WTC11 (cell line): ENCODE measurements around the gene PI3. TPM values are rescaled to one million over a fixed set of nuclear protein-coding genes. Genes with fewer than 3 reads are reported as not detected.

Source experiments
- ATAC-seq: fragments of 200-7000 bp; cut with Tn5 transposase; 2 replicates; pipeline ENCODE4 v1.10.0; 2021; ENCODE audit warnings: mild to moderate bottlenecking, moderate library complexity
- CTCF ChIA-PET: fragments of 300-600 bp; sonication (Branson Sonifier 250); formaldehyde crosslinking; loops from one replicate; lab custom pipeline; 2021; ENCODE audit warnings: antibody characterized with exemption; lab: Charles Lee
- POLR2A ChIA-PET: fragments of 350-600 bp; sonication (Branson Sonifier 250); formaldehyde crosslinking; loops from one replicate; lab custom pipeline; 2021; ENCODE audit warnings: antibody characterized with exemption; lab: Charles Lee
- DNase-seq: peaks from one replicate; pipeline ENCODE4 v3.0.0; 2021; ENCODE audit warnings: low spot score
- H3K27ac Mint-ChIP-seq: 2 replicates; pipeline ENCODE4 v1.8.0; 2021; ENCODE audit warnings: mixed read lengths
- H3K27me3 Mint-ChIP-seq: 2 replicates; pipeline ENCODE4 v1.8.0; 2021; ENCODE audit warnings: low read depth, mild to moderate bottlenecking, moderate library complexity, mixed read lengths
- H3K36me3 Mint-ChIP-seq: 2 replicates; pipeline ENCODE4 v1.8.0; 2021; ENCODE audit warnings: mixed read lengths
- H3K4me1 Mint-ChIP-seq: 2 replicates; pipeline ENCODE4 v1.8.0; 2022; ENCODE audit warnings: mixed read lengths
- H3K4me3 Mint-ChIP-seq: 2 replicates; pipeline ENCODE4 v1.8.0; 2021; ENCODE audit warnings: mild to moderate bottlenecking, moderate library complexity, mixed read lengths
- H3K9me3 Mint-ChIP-seq: 2 replicates; pipeline ENCODE4 v1.8.0; 2021; ENCODE audit warnings: mixed read lengths
- ATF6 ChIP-seq: sonication (generic); formaldehyde crosslinking; IDR thresholded peaks from 2 replicates; pipeline ENCODE4 v1.8.1; 2023; ENCODE audit warnings: mild to moderate bottlenecking, missing genetic modification reagents
- CDX4 ChIP-seq: fragments of 250-450 bp; sonication (Bioruptor Pico); IDR thresholded peaks from 2 replicates; pipeline ENCODE4 v1.9.0; 2021; ENCODE audit warnings: moderate library complexity, mild to moderate bottlenecking, inconsistent platforms, borderline replicate concordance
- CTCF ChIP-seq: fragments of 200-600 bp; IDR thresholded peaks from 2 replicates; pipeline ENCODE4 v1.8.0; 2022; ENCODE audit warnings: antibody characterized with exemption
- E2F1 ChIP-seq: sonication (generic); formaldehyde crosslinking; IDR thresholded peaks from 2 replicates; pipeline ENCODE4 v1.8.0; 2022; ENCODE audit warnings: mild to moderate bottlenecking, missing genetic modification reagents
- ETV6 ChIP-seq: sonication (generic); formaldehyde crosslinking; IDR thresholded peaks from 2 replicates; pipeline ENCODE4 v1.8.1; 2022; ENCODE audit warnings: mild to moderate bottlenecking, missing genetic modification reagents
- JAZF1 ChIP-seq: fragments of 250-450 bp; sonication (Bioruptor Pico); IDR thresholded peaks from 2 replicates; pipeline ENCODE4 v1.9.0; 2021; ENCODE audit warnings: moderate library complexity, mild to moderate bottlenecking, inconsistent platforms
- SMAD4 ChIP-seq: sonication (generic); formaldehyde crosslinking; IDR thresholded peaks from 2 replicates; pipeline ENCODE4 v1.8.0; 2022; ENCODE audit warnings: mild to moderate bottlenecking, missing genetic modification reagents
- ZBTB21 ChIP-seq: sonication (generic); formaldehyde crosslinking; IDR thresholded peaks from 2 replicates; pipeline ENCODE4 v1.8.1; 2023; ENCODE audit warnings: mild to moderate bottlenecking, missing genetic modification reagents, borderline replicate concordance
- ZNF512 ChIP-seq: sonication (generic); formaldehyde crosslinking; IDR thresholded peaks from 2 replicates; pipeline ENCODE4 v1.8.1; 2022; ENCODE audit warnings: missing genetic modification reagents, borderline replicate concordance
- total RNA-seq: library from RNA; stranded (reverse); gene quantifications from 3 replicates; pipeline ENCODE4 v1.2.3, GENCODE V29; 2021
- TF ChIP-seq, protein P1 (sequence below): sonication (generic); formaldehyde crosslinking; IDR thresholded peaks from 2 replicates; pipeline ENCODE4 v1.8.0; 2022; ENCODE audit warnings: mild to moderate bottlenecking, missing genetic modification reagents
- TF ChIP-seq, protein P2 (sequence below): sonication (generic); formaldehyde crosslinking; IDR thresholded peaks from 2 replicates; pipeline ENCODE4 v1.8.0; 2022; ENCODE audit warnings: mild to moderate bottlenecking, missing genetic modification reagents
- TF ChIP-seq, protein P3 (sequence below): sonication (generic); formaldehyde crosslinking; IDR thresholded peaks from 2 replicates; pipeline ENCODE4 v1.8.1; 2022; ENCODE audit warnings: mild to moderate bottlenecking, moderate library complexity, missing genetic modification reagents

The PI3 gene
- total RNA-seq, 1 experiment from 2014 or later: not detected

GRCh38 chr20:45183084-45183483, 8.4 kb downstream of the PI3 start (continued):
- TF ChIP-seq CDX4 (CRISPR knock-in tag): no peak
- TF ChIP-seq, protein P1, sequence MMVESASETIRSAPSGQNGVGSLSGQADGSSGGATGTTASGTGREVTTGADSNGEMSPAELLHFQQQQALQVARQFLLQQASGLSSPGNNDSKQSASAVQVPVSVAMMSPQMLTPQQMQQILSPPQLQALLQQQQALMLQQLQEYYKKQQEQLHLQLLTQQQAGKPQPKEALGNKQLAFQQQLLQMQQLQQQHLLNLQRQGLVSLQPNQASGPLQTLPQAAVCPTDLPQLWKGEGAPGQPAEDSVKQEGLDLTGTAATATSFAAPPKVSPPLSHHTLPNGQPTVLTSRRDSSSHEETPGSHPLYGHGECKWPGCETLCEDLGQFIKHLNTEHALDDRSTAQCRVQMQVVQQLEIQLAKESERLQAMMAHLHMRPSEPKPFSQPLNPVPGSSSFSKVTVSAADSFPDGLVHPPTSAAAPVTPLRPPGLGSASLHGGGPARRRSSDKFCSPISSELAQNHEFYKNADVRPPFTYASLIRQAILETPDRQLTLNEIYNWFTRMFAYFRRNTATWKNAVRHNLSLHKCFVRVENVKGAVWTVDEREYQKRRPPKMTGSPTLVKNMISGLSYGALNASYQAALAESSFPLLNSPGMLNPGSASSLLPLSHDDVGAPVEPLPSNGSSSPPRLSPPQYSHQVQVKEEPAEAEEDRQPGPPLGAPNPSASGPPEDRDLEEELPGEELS (CRISPR knock-in tag): no peak
- no peak for TF ChIP-seq JAZF1 (CRISPR knock-in tag)
- TF ChIP-seq ZBTB21 (CRISPR knock-in tag): no peak

- Mint-ChIP-seq H3K27me3 (no peaks in the 10 kb centered on the region; the same call in 1 of the 2 replicates), H3K9me3 (no peaks in the 10 kb centered on the region)
- TF ChIP-seq, protein P2, sequence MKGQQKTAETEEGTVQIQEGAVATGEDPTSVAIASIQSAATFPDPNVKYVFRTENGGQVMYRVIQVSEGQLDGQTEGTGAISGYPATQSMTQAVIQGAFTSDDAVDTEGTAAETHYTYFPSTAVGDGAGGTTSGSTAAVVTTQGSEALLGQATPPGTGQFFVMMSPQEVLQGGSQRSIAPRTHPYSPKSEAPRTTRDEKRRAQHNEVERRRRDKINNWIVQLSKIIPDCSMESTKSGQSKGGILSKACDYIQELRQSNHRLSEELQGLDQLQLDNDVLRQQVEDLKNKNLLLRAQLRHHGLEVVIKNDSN (CRISPR knock-in tag): no peak
- TF ChIP-seq ATF6 (CRISPR knock-in tag) (no peak), E2F1 (no peak), ETV6 (no peak), ZNF512 (no peak)
- TF ChIP-seq, all 79 proteins: peak for 0
- ChIA-PET CTCF (interaction anchor here (0.7 to 2.4 kb wide), 6 partner anchors 19 to 144 kb away, joined by 3 to 8 read pairs (median 4); partner anchors contain the start of gene SEMG1), POLR2A (no interaction called here)
- Mint-ChIP-seq H3K36me3 (no peaks in the 10 kb centered on the region), H3K27ac (no peak overlapping the region), H3K4me1 (no peaks in the 10 kb centered on the region), H3K4me3 (no peak overlapping the region)
- DNase-seq (no peak), ATAC-seq (peak; percentile 72)
These were observed 13.0 kb downstream of the PI3 start for GRCh38 chr20:45187693-45188092.

DNA sequence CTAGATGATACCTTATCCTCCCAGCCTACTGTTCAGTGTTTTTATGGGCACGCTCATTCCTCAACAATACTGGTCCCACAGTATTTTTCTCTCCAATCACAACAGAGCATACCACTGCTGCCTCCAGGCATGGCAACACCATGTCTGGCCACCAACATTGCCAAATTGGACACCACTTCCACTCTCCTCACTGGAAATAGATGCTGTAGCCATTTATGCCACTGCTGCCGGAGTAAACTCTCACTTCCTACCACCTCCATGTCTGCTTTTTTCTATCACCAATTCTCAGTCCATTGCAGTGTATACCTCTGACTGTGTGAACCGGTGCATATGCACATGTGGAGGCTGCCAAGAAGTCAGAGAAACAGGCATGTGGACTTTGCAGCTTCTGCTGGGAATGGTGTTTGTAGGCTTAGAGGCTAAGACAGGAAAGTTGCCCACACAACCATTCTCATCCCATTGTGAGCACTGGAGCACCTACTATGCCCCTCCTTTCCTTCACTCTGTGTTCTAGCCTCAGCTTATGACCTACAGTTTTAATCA, 14.4 kb downstream of the PI3 start:
- no peaks in the 10 kb centered on the region for H3K9me3 Mint-ChIP-seq
- DNase-seq (no peak), ATAC-seq (no peak)
- ChIA-PET POLR2A (no interaction called here), CTCF (interaction anchor here (2.4 kb wide), 1 partner anchor 40 kb away, joined by 8 read pairs; no protein-coding TSS in a partner anchor)
- H3K27ac Mint-ChIP-seq: no peak overlapping the region
- no peak for TF ChIP-seq SMAD4
- no peak for TF ChIP-seq CTCF
- TF ChIP-seq, protein P3, sequence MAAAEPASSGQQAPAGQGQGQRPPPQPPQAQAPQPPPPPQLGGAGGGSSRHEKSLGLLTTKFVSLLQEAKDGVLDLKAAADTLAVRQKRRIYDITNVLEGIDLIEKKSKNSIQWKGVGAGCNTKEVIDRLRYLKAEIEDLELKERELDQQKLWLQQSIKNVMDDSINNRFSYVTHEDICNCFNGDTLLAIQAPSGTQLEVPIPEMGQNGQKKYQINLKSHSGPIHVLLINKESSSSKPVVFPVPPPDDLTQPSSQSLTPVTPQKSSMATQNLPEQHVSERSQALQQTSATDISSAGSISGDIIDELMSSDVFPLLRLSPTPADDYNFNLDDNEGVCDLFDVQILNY: no peak
- no peaks in the 10 kb centered on the region; the same call in 1 of the 2 replicates for H3K27me3 Mint-ChIP-seq
- H3K4me1 Mint-ChIP-seq: no peaks in the 10 kb centered on the region
- H3K36me3 Mint-ChIP-seq: no peaks in the 10 kb centered on the region
- no peak overlapping the region for H3K4me3 Mint-ChIP-seq
